Muscle layer of colon (tissue), 2 donors: ENCODE data around the gene AGXT.

Experiments
- H3K27ac ChIP-seq: one replicate; pipeline ENCODE4 v1.7.0; 2013; ENCODE audit warnings: low read depth, mild to moderate bottlenecking, low read length, moderate library complexity
- H3K27me3 ChIP-seq, 2 donors: one replicate each; pipeline ENCODE4 v1.7.0; 2013; ENCODE audit warnings: low read length in 2 of 2, mild to moderate bottlenecking in 2 of 2; ENCODE audit not compliant: insufficient read depth in 2 of 2, control insufficient read depth in 1 of 2
- H3K36me3 ChIP-seq: one replicate; pipeline ENCODE4 v1.7.0; 2013; ENCODE audit warnings: mild to moderate bottlenecking, low read length; ENCODE audit not compliant: insufficient read depth
- H3K4me1 ChIP-seq: one replicate; pipeline ENCODE4 v1.7.0; 2013; ENCODE audit warnings: mild to moderate bottlenecking, low read length; ENCODE audit not compliant: insufficient read depth
- H3K4me3 ChIP-seq, 2 donors: one replicate each; pipeline ENCODE4 v1.7.0; 2013; ENCODE audit warnings: low read length in 2 of 2, low read depth in 1 of 2, mild to moderate bottlenecking in 1 of 2, moderate library complexity in 1 of 2
- H3K9ac ChIP-seq: one replicate; pipeline ENCODE4 v1.7.0; 2013; ENCODE audit warnings: low read length
- H3K9me3 ChIP-seq: one replicate; pipeline ENCODE4 v1.7.0; 2013; ENCODE audit warnings: mild to moderate bottlenecking, low read length
- donor health status: abdominal sarcoma.
- donor health status: Adenocarcinoma of cecum.

The AGXT gene

GRCh38 chr2:240925568-240926515 lies 57.2 kb downstream of the AGXT start:
- no peak overlapping the region for H3K27ac ChIP-seq
- no peaks in the 10 kb centered on the region for H3K36me3 ChIP-seq
- H3K27me3 ChIP-seq: no peaks in the 10 kb centered on the region
- no peak overlapping the region for H3K4me3 ChIP-seq
- H3K9ac ChIP-seq: no peak overlapping the region
- H3K4me1 ChIP-seq: no peaks in the 10 kb centered on the region
- no peaks in the 10 kb centered on the region for H3K9me3 ChIP-seq

GRCh38 chr2:240926516-240927389 lies 58.1 kb downstream of the AGXT start:
- no peaks in the 10 kb centered on the region for H3K36me3 ChIP-seq
- H3K4me1 ChIP-seq: no peaks in the 10 kb centered on the region
- no peak overlapping the region for H3K9ac ChIP-seq
- no peak overlapping the region for H3K27ac ChIP-seq
- no peaks in the 10 kb centered on the region for H3K27me3 ChIP-seq
- H3K4me3 ChIP-seq: peak overlapping the region in 1 of 2 donors; percentile 38
- no peaks in the 10 kb centered on the region for H3K9me3 ChIP-seq

GRCh38 chr2:240927390-240927781 lies 58.8 kb downstream of the AGXT start:
- no peaks in the 10 kb centered on the region for H3K4me1 ChIP-seq
- no peaks in the 10 kb centered on the region for H3K9me3 ChIP-seq
- no peaks in the 10 kb centered on the region for H3K36me3 ChIP-seq
- peak overlapping the region in 1 of 2 donors; percentile 38 for H3K4me3 ChIP-seq
- H3K9ac ChIP-seq: no peak overlapping the region
- H3K27me3 ChIP-seq: no peaks in the 10 kb centered on the region
- no peak overlapping the region for H3K27ac ChIP-seq

GRCh38 chr2:240928476-240929363 lies 60.1 kb downstream of the AGXT start:
- Histone ChIP-seq H3K27ac (no peak overlapping the region), H3K4me1 (no peaks in the 10 kb centered on the region), H3K4me3 (no peak overlapping the region), H3K36me3 (no peaks in the 10 kb centered on the region), H3K9ac (no peak overlapping the region), H3K27me3 (no peaks in the 10 kb centered on the region), H3K9me3 (no peaks in the 10 kb centered on the region)

GRCh38 chr2:240929364-240930095 lies 60.9 kb downstream of the AGXT start:
- Histone ChIP-seq H3K4me3 (no peak overlapping the region), H3K36me3 (no peaks in the 10 kb centered on the region), H3K9ac (no peak overlapping the region), H3K9me3 (no peaks in the 10 kb centered on the region), H3K27ac (no peak overlapping the region), H3K27me3 (no peaks in the 10 kb centered on the region), H3K4me1 (no peaks in the 10 kb centered on the region)
